Retinal pigment epithelial cell (primary cell): Measurements from ENCODE around the gene AJM1.

Experiments used
- DNase-seq: peaks from one replicate; pipeline ENCODE4 v3.0.0-alpha.2; 2010; ENCODE audit warnings: low read depth
- H3K4me3 ChIP-seq: 2 replicates; pipeline ENCODE4 v1.5.1; 2011; ENCODE audit warnings: mild to moderate bottlenecking, low read length, control low read depth, moderate library complexity
- TF ChIP-seq, protein P1 (sequence below): conservative IDR thresholded peaks from 2 replicates; pipeline ENCODE4 v1.5.1; 2011; ENCODE audit warnings: low read depth, low read length, control low read depth, inconsistent platforms

AJM1 gene

DNA sequence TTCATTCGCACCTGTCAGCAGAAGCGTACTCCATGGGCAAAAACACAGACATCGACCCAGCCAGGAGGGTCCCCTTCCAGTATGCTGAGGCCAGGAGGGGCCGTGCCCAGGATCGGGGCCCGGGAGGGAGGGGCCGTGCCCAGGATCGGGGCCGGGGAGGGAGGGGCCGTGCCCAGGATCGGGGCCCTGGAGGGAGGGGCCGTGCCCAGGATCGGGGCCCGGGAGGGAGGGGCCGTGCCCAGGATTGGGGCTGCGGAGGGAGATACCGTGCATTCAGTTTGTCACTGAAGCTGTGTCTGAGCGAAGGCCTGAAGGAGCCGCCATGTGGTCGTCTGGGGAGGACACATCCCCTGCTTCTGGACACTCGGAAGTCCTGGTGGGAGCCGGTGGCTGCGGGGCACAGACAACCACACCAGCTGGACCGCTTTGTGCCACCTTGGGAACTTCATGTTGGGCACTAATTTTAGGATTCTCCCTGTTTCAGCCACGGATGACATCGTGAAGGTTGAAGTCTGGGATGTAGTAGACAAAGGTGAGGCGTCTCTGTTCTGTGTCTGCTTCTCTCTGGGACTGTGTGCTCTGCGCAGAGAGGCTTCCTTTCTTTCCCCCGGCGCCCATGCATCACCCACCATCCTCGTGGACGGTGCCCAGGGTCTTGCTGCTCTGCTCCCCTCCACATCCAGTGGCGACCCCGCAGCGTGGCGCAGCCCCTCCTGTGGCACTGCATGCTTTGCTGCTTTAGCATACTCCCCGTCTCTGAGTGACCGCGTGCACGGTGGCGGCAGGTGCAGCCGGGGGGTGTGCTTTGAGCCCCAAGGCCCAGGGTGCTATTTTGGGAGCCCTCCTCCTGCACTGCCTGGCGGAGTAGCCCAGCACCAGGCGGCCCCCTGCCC is 16.7 kb upstream of the AJM1 start:
- TF ChIP-seq, protein P1, sequence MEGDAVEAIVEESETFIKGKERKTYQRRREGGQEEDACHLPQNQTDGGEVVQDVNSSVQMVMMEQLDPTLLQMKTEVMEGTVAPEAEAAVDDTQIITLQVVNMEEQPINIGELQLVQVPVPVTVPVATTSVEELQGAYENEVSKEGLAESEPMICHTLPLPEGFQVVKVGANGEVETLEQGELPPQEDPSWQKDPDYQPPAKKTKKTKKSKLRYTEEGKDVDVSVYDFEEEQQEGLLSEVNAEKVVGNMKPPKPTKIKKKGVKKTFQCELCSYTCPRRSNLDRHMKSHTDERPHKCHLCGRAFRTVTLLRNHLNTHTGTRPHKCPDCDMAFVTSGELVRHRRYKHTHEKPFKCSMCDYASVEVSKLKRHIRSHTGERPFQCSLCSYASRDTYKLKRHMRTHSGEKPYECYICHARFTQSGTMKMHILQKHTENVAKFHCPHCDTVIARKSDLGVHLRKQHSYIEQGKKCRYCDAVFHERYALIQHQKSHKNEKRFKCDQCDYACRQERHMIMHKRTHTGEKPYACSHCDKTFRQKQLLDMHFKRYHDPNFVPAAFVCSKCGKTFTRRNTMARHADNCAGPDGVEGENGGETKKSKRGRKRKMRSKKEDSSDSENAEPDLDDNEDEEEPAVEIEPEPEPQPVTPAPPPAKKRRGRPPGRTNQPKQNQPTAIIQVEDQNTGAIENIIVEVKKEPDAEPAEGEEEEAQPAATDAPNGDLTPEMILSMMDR, result no peak
- DNase-seq, result no peak
- no peak overlapping the region for H3K4me3 ChIP-seq

DNA sequence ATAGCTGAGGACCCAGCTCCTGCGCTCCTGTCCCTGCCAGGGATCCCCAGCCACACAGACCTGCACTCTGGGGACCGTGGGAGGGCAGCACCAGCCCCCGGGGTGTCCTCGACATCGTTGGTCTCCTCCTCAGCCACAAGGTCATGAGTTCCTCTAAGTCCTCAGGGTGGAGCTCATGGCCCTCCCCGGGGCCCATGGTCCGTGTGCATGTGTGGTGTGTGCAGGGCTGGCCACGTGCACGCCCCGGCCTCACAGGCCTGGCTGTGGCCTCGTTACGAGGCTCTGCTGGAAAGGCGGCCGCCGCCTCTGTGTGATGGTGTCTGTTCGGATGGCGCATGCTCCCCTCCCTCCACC is 16.1 kb upstream of the AJM1 start:
- no peak for DNase-seq
- TF ChIP-seq, protein P1, result no peak
- no peak overlapping the region for H3K4me3 ChIP-seq

DNA sequence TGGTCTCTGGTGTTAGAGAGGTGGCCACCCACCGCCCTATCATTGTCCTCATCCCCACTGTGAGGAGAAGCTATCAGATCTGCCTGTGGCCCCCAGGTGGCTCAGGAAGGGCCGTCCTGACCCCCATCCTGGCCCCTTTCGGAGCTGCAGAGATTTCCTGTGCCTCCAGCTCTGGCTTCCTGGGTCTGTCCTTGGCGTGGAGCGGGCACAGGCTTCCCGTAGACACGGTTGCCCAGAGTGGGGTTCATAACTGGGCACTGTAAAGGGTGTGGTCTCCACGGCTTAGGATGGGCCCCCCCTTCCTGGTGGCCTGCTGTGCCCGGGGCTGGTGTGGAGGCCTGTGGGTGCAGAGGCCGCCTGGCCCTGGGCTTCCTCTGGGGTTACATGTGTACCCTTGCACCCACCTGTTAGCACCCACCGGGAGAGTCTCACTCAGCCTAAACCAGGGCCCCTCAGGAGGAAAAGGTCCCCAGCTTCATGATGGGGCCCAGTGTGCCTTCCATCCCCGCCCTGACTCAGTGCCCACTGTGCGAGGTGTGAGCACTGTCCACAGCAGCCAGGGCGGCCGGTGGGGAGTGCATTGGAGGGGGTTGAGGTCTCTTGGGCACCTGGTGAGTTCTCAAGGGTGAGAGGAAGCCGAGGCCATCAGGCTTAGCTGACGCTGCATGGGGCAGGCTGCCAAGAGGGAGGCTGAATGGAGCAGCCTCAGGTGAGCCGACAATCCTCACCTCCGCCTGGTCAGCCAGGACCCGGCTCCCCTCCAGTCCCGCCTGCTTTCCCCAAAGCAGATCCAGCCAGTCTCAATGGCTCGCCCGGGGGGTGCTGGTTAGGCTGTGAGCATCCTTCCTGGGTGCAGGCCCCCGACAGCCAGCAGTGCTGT is 15.3 kb upstream of the AJM1 start:
- TF ChIP-seq, protein P1, result no peak
- no peak for DNase-seq
- no peak overlapping the region for H3K4me3 ChIP-seq

GRCh38 chr9:136827794-136828473 is 14.3 kb upstream of the AJM1 start:
- no peak overlapping the region for H3K4me3 ChIP-seq

DNA sequence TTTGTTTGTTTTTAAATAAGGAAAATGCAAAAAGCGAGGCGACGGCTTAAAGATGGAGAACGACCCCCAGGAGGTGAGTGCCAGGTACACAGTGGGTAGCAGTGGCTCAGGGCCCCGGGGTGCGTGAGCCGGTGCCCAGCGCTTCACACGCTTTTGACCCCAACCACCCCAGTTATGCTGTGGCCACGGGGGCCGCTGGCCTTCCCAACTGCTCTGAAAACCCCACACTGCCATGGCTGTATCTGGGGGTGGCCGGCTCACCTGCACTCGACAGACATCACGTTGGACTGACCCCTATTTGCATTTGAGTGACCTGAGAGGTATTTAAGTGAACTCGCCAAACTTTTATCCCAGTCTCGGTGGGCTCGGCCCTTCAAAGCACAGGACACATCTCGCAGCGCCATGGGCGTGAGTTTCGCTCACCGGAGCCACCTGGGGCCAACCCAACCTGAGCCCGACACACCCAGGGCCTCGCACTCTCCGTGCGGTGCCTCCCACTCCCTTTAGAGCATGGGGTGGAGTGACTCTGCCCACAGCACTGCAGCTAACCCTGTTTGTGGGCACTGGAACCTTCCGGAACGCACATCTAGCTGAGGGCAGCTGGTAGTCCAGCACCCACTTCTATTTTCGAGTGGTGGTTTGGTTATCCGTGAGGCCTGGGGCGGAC is 13.7 kb upstream of the AJM1 start:
- no peak overlapping the region for H3K4me3 ChIP-seq
- TF ChIP-seq, protein P1, result no peak
- no peak for DNase-seq

More at GRCh38 chr9:136827794-136828473, 14.3 kb upstream of the AJM1 start:
- DNase-seq, result no peak
- TF ChIP-seq, protein P1, result no peak

DNA sequence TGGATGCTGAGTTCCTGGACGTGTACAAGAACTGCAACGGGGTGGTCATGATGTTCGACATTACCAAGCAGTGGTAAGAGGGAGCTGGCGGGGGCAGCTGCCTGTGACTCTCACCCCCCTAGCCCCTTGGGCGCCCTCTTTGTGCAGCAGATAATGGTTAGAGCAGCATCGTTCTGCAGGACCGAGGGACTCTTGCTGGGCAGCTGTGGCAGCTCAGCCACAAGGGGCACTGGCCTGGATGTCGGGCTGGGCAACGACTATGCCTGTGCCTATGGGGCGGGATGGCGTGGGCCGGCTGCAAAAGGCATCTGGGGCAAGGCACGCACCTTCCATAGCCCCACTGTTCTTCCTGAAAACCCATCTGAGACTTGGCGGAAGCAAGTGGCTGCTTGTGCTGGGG is 12.9 kb upstream of the AJM1 start:
- H3K4me3 ChIP-seq, result no peak overlapping the region
- TF ChIP-seq, protein P1, result no peak
- no peak for DNase-seq
